Prostate gland (tissue), 2 donors: ENCODE data around the gene MIA.

Experiments used
- CTCF ChIP-seq, 4 experiments: fragments of 200-600 bp in 2 of 4; fragments of 450-650 bp in 2 of 4; sonication (generic) in 2 of 4; IDR thresholded peaks; 1 replicate in 3 of 4; 2 replicates in 1 of 4; pipeline ENCODE4 v1.5.1; 2016 to 2019; ENCODE audit warnings: antibody characterized with exemption in 4 of 4, mild to moderate bottlenecking in 2 of 4, moderate library complexity in 2 of 4
- POLR2A ChIP-seq: fragments of 450-650 bp; IDR thresholded peaks from one replicate; pipeline ENCODE4 v1.6.1; 2016; ENCODE audit warnings: antibody characterized with exemption, mild to moderate bottlenecking
- POLR2AphosphoS5 ChIP-seq: sonication (generic); formaldehyde crosslinking; IDR thresholded peaks from one replicate; pipeline ENCODE4 v1.6.1; 2017; ENCODE audit warnings: antibody characterized with exemption

- TF ChIP-seq CTCF (IDR thresholded peaks at IDR 0.05) (peak in 3 of 4 experiments; percentile 17 to 69 (median 56)), POLR2A (no peak), POLR2AphosphoS5 (no peak)
Observed at GRCh38 chr19:40797963-40798682, 22.8 kb downstream of the MIA start.
